NCI-H1694 (cell line): Measurements from ENCODE around the gene ARMH3.
"Not testable (repeated sequence)": the region's sequence is repeated elsewhere in the genome, so short reads cannot be mapped to it uniquely, and the experiment has no call there.

Experiments
- DNase-seq: peaks from one replicate; lab custom pipeline; 2025; lab: John Stamatoyannopoulos, UW

The ARMH3 gene

GRCh38 chr10:102045292-102045691 is 10.7 kb downstream of the ARMH3 start:
- no peak for DNase-seq

GRCh38 chr10:102040305-102041050 is 15.5 kb downstream of the ARMH3 start:
- no peak for DNase-seq

- DNase-seq = no peak
These were observed 17.6 kb downstream of the ARMH3 start for GRCh38 chr10:102038410-102038809.

- DNase-seq = not testable (repeated sequence)
These were observed 20.2 kb downstream of the ARMH3 start for GRCh38 chr10:102035807-102036206.

GRCh38 chr10:102033787-102034186 is 22.2 kb downstream of the ARMH3 start:
- DNase-seq = no peak

- no peak for DNase-seq
These were observed 28.7 kb downstream of the ARMH3 start for GRCh38 chr10:102027261-102027660.

- no peak for DNase-seq
These were observed 31.2 kb downstream of the ARMH3 start for GRCh38 chr10:102024799-102025198.

GRCh38 chr10:102020938-102021337 is 35.0 kb downstream of the ARMH3 start:
- DNase-seq = no peak

- no peak for DNase-seq
These were observed 38.7 kb downstream of the ARMH3 start for GRCh38 chr10:102017295-102017694.

GRCh38 chr10:102016416-102016815 is 39.6 kb downstream of the ARMH3 start:
- no peak for DNase-seq

GRCh38 chr10:102010961-102011360 is 45.0 kb downstream of the ARMH3 start:
- no peak for DNase-seq

- peak; percentile 56 for DNase-seq
These were observed 46.1 kb downstream of the ARMH3 start for GRCh38 chr10:102009801-102010425.

GRCh38 chr10:102007796-102008195 is 48.2 kb downstream of the ARMH3 start:
- DNase-seq = no peak

- not testable (repeated sequence) for DNase-seq
These were observed 48.9 kb downstream of the ARMH3 start for GRCh38 chr10:102007031-102007430.

GRCh38 chr10:102004376-102004775 is 51.6 kb downstream of the ARMH3 start:
- no peak for DNase-seq

- no peak for DNase-seq
These were observed 52.4 kb downstream of the ARMH3 start for GRCh38 chr10:102003541-102003940.

GRCh38 chr10:102001435-102002068 is 54.4 kb downstream of the ARMH3 start:
- no peak for DNase-seq

GRCh38 chr10:101997803-101998202 is 58.2 kb downstream of the ARMH3 start:
- DNase-seq = no peak

- no peak for DNase-seq
These were observed 60.4 kb downstream of the ARMH3 start for GRCh38 chr10:101995451-101996063.

GRCh38 chr10:101993651-101994200 is 62.2 kb downstream of the ARMH3 start:
- no peak for DNase-seq

GRCh38 chr10:101993221-101993620 is 62.8 kb downstream of the ARMH3 start:
- no peak for DNase-seq

GRCh38 chr10:101987136-101987535 is 68.8 kb downstream of the ARMH3 start:
- no peak for DNase-seq

GRCh38 chr10:101986624-101986971 is 69.4 kb downstream of the ARMH3 start:
- DNase-seq = no peak
